MG63 (cell line): ENCODE data around the gene DOCK8. TPM values are rescaled to one million over a fixed set of nuclear protein-coding genes. Genes with fewer than 3 reads are reported as not detected.

Experiments
- DNase-seq: peaks from one replicate; pipeline ENCODE4 v3.0.0-alpha.2; 2020
- H3K27me3 ChIP-seq: fragments of 250-450 bp; sonication (Bioruptor Pico); 2 replicates; pipeline ENCODE4 v1.5.1; 2020; ENCODE audit warnings: mild to moderate bottlenecking, moderate library complexity
- H3K36me3 ChIP-seq: fragments of 250-450 bp; sonication (Bioruptor Pico); 2 replicates; pipeline ENCODE4 v1.5.1; 2020; ENCODE audit warnings: mild to moderate bottlenecking, moderate library complexity
- H3K4me3 ChIP-seq: fragments of 250-450 bp; sonication (Bioruptor Pico); 2 replicates; pipeline ENCODE4 v1.5.1; 2020; ENCODE audit warnings: mild to moderate bottlenecking, moderate library complexity
- H3K9me3 ChIP-seq: fragments of 250-450 bp; sonication (Bioruptor Pico); 2 replicates; pipeline ENCODE4 v1.5.1; 2020; ENCODE audit warnings: mild to moderate bottlenecking, moderate library complexity
- total RNA-seq: library from RNA; depleted of rRNA; stranded (reverse); fragments of >200 nt; shearing (Covaris generic); gene quantifications from 2 replicates; pipeline ENCODE4 v1.2.3, GENCODE V29; 2014; ENCODE audit warnings: low replicate concordance

DOCK8 gene
- total RNA-seq, 1 experiment from 2014 or later, result 6.5 TPM

GRCh38 chr9:324971-325370, 110.3 kb downstream of the DOCK8 start:
- Histone ChIP-seq H3K36me3 (no peaks in the 10 kb centered on the region), H3K9me3 (no peaks in the 10 kb centered on the region), H3K4me3 (no peak overlapping the region), H3K27me3 (no peaks in the 10 kb centered on the region)
- no peak for DNase-seq

GRCh38 chr9:326667-327066, 112.0 kb downstream of the DOCK8 start:
- no peak overlapping the region for H3K4me3 ChIP-seq
- H3K27me3 ChIP-seq, result no peaks in the 10 kb centered on the region
- no peak for DNase-seq
- H3K9me3 ChIP-seq, result no peaks in the 10 kb centered on the region
- H3K36me3 ChIP-seq, result no peaks in the 10 kb centered on the region

DNA sequence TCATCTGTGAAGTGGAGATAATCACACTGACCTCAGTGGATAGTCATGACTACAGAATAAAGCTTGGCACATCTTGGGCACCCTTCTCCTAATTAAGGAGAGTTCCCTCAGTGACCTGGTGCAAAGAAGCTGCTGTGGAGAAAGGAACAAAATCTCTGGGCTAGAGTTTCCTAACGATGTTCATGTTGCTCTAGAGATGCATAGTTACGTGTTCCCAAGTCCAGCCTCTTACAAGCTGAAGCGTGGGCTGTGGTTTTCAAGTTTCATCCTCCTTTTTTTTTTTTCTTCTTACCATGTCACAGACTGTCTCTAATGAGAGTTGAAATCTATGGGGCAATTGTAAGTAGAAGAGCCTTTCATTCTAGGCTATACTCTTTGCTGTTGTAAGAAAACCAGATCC, 113.8 kb downstream of the DOCK8 start:
- DNase-seq, result no peak
- no peak overlapping the region for H3K4me3 ChIP-seq
- no peaks in the 10 kb centered on the region for H3K36me3 ChIP-seq
- H3K27me3 ChIP-seq, result no peaks in the 10 kb centered on the region
- no peaks in the 10 kb centered on the region for H3K9me3 ChIP-seq

GRCh38 chr9:331197-331596, 116.5 kb downstream of the DOCK8 start:
- no peaks in the 10 kb centered on the region for H3K27me3 ChIP-seq
- no peaks in the 10 kb centered on the region for H3K9me3 ChIP-seq
- H3K36me3 ChIP-seq, result no peaks in the 10 kb centered on the region
- H3K4me3 ChIP-seq, result no peak overlapping the region
- DNase-seq, result no peak

- H3K27me3 ChIP-seq, result no peaks in the 10 kb centered on the region; the same call in 1 of the 2 replicates
Observed at GRCh38 chr9:335373-335772, 120.7 kb downstream of the DOCK8 start.

DNA sequence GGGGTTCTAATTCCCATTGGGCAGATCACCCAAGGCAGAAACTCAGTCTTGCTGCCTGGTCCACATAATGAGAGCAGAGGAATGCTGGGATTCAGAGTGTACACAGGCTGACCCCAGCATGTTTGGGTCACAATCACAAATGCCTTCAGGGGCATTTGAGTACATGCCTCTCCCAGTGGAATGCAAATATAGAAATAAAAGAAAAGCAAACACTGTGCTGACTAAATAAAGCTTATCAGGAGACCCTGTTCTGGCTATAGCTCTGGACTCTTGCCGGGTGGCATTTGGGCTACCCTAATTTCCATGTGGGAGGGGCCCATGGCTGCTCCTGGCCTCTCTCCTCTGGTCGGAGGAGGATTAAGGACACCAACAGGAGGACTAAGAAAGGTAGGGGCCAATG, 121.4 kb downstream of the DOCK8 start:
- Histone ChIP-seq H3K36me3 (no peaks in the 10 kb centered on the region), H3K27me3 (no peaks in the 10 kb centered on the region; the same call in 1 of the 2 replicates), H3K9me3 (no peaks in the 10 kb centered on the region), H3K4me3 (no peak overlapping the region)
- DNase-seq, result no peak

More at GRCh38 chr9:335373-335772, 120.7 kb downstream of the DOCK8 start:
- H3K4me3 ChIP-seq, result no peak overlapping the region
- H3K9me3 ChIP-seq, result no peaks in the 10 kb centered on the region
- no peaks in the 10 kb centered on the region for H3K36me3 ChIP-seq
- no peak for DNase-seq

- Histone ChIP-seq H3K9me3 (no peaks in the 10 kb centered on the region), H3K36me3 (no peaks in the 10 kb centered on the region), H3K4me3 (no peak overlapping the region), H3K27me3 (no peaks in the 10 kb centered on the region; the same call in 1 of the 2 replicates)
- no peak for DNase-seq
Observed at GRCh38 chr9:338602-339001, 123.9 kb downstream of the DOCK8 start.

DNA sequence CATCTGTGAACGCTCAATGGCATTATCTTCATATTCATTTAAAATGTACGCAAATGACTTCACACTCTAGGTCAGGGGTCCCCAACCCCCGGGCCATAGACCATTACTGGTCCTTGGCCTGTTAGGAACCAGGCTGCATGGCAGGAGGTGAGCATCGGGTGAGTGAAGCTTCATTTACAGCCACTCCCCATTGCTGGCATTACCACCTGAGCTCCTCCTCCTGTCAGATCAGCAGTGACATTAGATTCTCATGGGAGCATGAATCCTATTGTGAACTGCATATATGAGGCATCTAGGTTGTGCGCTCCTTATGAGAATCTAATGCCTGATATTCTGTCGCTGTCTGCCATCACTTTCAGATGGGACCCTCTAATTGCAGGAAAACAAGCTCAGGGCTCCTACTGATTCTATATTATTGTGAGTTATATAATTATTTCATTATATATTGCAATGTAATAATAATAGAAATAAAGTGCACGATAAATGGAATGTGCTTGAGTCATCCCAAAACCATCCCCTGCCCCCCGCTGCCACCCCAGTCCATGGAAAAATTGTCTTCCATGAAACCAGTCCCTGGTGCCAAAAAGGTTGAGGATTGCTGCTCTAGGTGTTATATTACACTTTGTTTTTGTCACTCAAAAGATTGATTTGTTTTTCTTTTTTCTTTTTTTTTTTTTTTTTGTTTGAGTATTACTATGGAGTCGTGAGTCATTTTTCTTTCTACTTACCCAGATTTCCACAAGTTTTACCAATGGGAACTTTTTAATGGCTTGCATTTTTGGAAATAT, 127.2 kb downstream of the DOCK8 start:
- H3K9me3 ChIP-seq, result no peaks in the 10 kb centered on the region
- peak; percentile 52 for DNase-seq
- no peaks in the 10 kb centered on the region for H3K36me3 ChIP-seq
- H3K27me3 ChIP-seq, result no peaks in the 10 kb centered on the region; the same call in 1 of the 2 replicates
- no peak overlapping the region for H3K4me3 ChIP-seq

DNA sequence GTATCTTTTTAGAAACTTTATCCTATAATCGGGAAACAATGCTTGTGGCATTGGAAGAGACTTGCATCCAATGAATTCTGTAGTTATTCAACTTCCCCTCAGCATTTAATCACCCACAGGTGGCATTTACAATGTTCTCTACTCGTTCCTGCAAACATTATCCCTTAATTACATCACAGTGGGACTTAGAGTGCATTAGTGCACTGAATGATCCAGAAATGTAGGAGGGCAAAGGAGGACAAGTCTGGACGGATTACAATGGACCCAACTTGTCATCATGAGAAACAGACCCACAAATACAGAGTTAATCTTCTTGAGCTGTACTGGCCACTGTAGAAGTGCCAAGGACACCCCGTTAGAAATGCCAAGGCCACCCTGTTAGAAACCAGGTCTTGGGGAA, 129.1 kb downstream of the DOCK8 start:
- no peaks in the 10 kb centered on the region for H3K9me3 ChIP-seq
- DNase-seq, result no peak
- no peak overlapping the region for H3K4me3 ChIP-seq
- no peaks in the 10 kb centered on the region for H3K27me3 ChIP-seq
- H3K36me3 ChIP-seq, result no peaks in the 10 kb centered on the region

DNA sequence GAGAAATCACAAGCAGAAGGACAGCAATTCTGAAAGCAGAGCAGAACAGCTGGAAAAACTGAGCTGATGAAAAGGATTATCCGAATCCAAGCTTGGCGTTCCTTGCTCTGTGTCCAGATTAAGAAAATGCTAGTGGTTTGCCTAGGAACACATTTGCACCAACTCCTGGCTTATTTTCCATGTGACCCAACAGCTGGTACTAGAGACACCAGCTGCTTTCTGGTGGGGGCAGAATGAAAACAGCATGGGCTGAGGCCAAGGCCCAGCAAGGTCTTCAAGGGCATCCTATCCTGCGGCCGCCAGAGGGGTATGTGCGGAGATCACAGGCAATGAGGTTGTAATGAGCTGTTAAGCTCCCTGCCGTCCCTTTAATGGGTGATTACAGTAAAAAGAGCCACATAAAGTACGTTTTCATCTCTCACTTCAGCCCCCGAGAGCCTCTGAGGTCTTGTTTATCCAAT, 131.5 kb downstream of the DOCK8 start:
- Histone ChIP-seq H3K36me3 (no peaks in the 10 kb centered on the region), H3K27me3 (no peaks in the 10 kb centered on the region), H3K9me3 (no peaks in the 10 kb centered on the region), H3K4me3 (no peak overlapping the region)
- no peak for DNase-seq

DNA sequence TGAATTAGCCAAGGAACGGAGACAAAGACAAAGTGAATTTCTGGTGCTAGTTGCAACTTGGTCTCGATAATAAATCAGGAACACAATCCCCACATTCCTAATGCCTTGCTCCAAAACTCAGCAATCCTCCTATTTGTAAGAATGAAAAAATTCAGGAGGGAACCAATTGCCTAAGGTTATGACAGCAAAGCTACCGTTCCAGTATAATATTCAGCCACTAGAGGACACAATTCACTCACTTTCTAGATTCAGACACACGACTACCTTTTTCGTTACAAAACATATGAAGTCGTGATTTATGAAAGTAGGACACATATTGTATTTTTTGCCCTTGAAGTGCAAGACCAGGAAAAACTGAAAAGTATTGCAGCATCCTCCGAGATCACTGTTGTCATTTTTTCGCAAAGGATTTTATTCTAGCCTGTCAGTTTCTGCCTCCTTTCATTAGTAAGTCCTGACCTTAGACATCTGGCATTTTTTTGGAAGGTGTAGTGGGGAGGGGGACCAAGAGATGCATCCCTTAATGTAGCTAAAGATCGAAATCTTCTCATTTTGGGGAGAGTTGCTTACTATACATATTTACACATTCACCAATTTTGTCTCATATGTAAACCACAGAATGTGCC, 133.1 kb downstream of the DOCK8 start:
- Histone ChIP-seq H3K36me3 (no peaks in the 10 kb centered on the region), H3K27me3 (no peaks in the 10 kb centered on the region), H3K9me3 (no peaks in the 10 kb centered on the region), H3K4me3 (no peak overlapping the region)
- DNase-seq, result no peak

GRCh38 chr9:350384-350783, 135.7 kb downstream of the DOCK8 start:
- H3K36me3 ChIP-seq, result no peaks in the 10 kb centered on the region
- no peak for DNase-seq
- H3K9me3 ChIP-seq, result no peaks in the 10 kb centered on the region
- no peak overlapping the region for H3K4me3 ChIP-seq
- H3K27me3 ChIP-seq, result no peaks in the 10 kb centered on the region

GRCh38 chr9:351916-352315, 137.3 kb downstream of the DOCK8 start:
- DNase-seq, result no peak
- H3K27me3 ChIP-seq, result 0 out of 2 replicates have a peak, but pooled peaks cover 2% of the 10 kb centered on the region
- no peaks in the 10 kb centered on the region for H3K9me3 ChIP-seq
- H3K4me3 ChIP-seq, result no peak overlapping the region
- H3K36me3 ChIP-seq, result no peaks in the 10 kb centered on the region

DNA sequence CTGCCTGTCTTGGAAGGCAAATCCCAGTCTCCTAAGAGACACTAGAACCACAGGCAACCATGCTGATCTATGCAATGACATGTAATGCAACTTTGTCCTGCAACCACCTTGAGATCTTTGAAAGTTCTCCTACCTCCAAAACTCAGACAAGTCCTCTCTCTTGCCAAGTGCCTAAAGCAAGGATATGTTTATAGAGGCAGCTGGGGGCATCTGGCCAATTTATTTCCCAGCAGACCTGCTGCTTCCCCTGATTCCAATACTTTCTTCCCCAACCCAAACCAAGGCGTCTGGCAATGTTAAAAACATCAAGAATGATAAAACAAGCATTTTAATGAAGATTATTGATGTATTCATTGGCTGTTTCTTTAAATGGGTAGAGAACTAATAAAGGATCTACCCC, 138.4 kb downstream of the DOCK8 start:
- Histone ChIP-seq H3K9me3 (no peaks in the 10 kb centered on the region), H3K36me3 (no peaks in the 10 kb centered on the region), H3K27me3 (0 out of 2 replicates have a peak, but pooled peaks cover 2% of the 10 kb centered on the region), H3K4me3 (no peak overlapping the region)
- peak; percentile 7 for DNase-seq

DNA sequence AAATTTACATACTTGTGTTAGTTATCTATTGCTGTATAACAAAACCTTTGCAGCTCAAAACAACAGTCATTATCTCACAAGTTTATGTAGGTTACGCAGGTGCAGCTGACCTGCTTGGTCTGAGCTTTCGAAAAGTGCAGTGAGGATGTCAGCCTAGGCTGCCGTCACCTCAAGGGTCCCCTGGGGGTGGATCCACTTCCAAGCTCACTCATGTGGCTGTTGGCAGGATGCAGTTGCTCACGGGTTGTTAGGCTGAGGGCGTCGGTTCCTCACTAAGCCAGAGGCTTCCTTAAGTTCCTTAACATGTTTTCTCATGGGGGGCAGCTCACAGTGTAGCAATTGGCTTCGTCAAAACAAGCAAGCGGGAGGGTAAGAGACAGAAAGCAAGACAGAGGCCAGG, 139.8 kb downstream of the DOCK8 start:
- DNase-seq, result no peak
- no peaks in the 10 kb centered on the region for H3K9me3 ChIP-seq
- no peaks in the 10 kb centered on the region for H3K36me3 ChIP-seq
- H3K27me3 ChIP-seq, result 0 out of 2 replicates have a peak, but pooled peaks cover 2% of the 10 kb centered on the region
- no peak overlapping the region for H3K4me3 ChIP-seq

- DNase-seq, result no peak
- Histone ChIP-seq H3K9me3 (no peaks in the 10 kb centered on the region), H3K27me3 (0 out of 2 replicates have a peak, but pooled peaks cover 2% of the 10 kb centered on the region), H3K36me3 (no peaks in the 10 kb centered on the region), H3K4me3 (no peak overlapping the region)
Observed at GRCh38 chr9:357560-357959, 142.9 kb downstream of the DOCK8 start.

- no peak for DNase-seq
- no peaks in the 10 kb centered on the region for H3K27me3 ChIP-seq
- no peak overlapping the region for H3K4me3 ChIP-seq
- H3K9me3 ChIP-seq, result no peaks in the 10 kb centered on the region
- H3K36me3 ChIP-seq, result no peaks in the 10 kb centered on the region
Observed at GRCh38 chr9:362561-363273, 148.1 kb downstream of the DOCK8 start.
